ENCODE data around the gene FEN1.

DNA sequence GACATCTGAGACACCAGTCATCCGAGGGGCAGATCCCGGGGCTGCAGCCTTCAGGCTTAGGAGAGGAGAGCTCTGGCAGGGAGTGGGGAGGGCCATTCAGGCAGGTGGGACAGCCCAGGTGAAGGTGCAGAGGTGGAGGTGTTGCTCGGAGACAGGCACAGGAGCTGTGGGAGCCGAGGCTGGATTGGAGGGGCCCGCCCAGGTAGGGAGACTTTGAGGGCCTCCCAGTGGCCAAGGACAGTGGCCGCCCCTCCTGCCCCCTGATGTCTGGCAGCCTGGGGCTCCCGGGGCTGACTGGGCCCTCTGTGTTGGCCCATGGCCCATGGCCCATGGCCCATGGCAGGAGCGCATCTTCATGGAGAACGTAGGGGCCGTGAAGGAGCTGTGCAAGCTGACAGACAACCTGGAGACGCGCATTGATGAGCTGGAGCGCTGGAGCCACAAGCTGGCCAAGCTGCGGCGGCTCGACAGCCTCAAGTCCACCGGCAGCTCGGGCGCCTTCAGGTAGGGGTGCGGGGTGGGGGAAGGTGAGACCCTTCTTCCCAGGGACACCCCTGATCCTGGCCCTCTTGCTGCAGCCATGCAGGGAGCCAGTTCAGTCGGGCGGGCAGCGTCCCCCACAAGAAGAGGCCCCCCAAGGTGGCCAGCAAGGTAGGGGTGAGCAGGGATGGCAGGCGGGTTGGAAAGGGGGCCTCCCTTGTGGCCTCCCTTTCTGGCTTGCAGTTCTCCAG lies 13.6 kb upstream of the FEN1 start:
- TF ChIP-seq, protein P1, sequence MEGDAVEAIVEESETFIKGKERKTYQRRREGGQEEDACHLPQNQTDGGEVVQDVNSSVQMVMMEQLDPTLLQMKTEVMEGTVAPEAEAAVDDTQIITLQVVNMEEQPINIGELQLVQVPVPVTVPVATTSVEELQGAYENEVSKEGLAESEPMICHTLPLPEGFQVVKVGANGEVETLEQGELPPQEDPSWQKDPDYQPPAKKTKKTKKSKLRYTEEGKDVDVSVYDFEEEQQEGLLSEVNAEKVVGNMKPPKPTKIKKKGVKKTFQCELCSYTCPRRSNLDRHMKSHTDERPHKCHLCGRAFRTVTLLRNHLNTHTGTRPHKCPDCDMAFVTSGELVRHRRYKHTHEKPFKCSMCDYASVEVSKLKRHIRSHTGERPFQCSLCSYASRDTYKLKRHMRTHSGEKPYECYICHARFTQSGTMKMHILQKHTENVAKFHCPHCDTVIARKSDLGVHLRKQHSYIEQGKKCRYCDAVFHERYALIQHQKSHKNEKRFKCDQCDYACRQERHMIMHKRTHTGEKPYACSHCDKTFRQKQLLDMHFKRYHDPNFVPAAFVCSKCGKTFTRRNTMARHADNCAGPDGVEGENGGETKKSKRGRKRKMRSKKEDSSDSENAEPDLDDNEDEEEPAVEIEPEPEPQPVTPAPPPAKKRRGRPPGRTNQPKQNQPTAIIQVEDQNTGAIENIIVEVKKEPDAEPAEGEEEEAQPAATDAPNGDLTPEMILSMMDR (conservative IDR thresholded peaks at IDR 0.05 in 1 of 2, IDR thresholded peaks at IDR 0.05 in 1 of 2; ENCODE audit: low read depth in 1 of 2, low read length in 2 of 2): no peak
- TF ChIP-seq EZH2 (IDR thresholded peaks at IDR 0.05; ENCODE audit: low read length, missing control alignments): no peak

Data from fibroblast of lung (primary cell).